ENCODE results near the gene KCNQ1.

The KCNQ1 gene

GRCh38 chr11:2836315-2837095 is 391.7 kb downstream of the KCNQ1 start:
- no peak for DNase-seq

DNA sequence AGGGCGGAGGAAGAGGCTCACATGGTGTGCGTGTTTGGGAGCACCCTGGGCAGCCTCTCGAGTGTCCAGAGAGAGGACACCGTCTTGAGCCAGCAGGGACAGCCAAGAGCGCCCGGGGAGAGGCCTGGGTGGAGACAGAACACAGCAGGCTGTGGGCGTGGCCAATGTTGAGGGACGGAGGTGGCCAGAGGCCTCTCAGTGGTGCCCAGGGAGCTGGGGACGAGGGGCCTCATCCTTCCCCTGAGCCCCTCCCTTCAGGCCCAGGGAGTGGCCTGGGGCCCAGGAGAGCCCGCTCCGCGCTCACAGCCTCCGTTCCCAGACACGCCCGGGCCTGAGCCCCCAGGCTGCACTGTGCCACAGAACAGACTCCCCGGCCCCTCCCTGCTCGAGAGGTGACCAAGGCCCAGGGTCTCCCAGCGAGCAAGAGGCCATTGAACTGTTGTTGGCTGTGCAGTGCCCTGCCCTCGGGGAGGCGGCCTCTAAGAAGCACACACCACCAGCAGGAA is 392.3 kb downstream of the KCNQ1 start:
- no peak for DNase-seq

DNA sequence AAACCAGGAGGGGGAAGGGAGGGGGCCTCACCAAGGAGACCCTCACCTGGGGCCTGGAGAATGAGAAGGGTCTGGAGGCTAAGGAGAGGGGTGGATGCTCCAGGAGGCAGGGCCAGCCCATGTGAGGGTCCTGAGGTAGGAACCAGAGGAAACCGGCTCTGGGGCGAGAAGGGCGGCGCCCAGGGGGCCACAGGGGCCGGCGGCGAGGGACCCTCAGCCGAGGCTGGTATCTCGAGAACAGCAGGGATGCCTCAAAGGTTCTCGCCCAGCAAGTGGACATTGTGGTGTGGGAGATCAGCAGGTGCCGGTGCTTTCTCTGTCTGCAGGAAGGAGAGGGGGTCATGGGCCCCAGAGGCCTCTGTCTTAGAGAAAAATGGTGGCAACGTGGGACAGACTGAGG is 392.8 kb downstream of the KCNQ1 start:
- DNase-seq, result no peak

DNA sequence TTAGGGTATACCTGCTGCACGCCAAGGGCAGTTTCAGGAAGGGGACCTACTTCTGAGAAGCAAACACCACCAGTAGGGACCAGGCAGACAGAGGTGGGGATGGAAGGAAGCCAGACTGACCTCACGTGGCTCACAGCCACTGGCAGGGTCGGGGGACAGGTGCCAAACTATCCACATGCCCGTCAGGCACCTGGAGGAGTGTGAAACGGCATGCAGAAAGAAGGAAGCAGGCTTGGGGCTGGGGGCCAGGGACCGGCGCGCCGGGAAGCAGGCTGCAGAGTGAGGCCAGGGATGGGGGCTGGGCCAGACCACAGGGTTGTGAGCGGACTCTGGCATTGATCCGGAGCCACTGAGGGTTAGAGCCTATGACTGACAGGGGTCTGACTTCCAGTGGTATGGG is 393.3 kb downstream of the KCNQ1 start:
- DNase-seq, result no peak

DNA sequence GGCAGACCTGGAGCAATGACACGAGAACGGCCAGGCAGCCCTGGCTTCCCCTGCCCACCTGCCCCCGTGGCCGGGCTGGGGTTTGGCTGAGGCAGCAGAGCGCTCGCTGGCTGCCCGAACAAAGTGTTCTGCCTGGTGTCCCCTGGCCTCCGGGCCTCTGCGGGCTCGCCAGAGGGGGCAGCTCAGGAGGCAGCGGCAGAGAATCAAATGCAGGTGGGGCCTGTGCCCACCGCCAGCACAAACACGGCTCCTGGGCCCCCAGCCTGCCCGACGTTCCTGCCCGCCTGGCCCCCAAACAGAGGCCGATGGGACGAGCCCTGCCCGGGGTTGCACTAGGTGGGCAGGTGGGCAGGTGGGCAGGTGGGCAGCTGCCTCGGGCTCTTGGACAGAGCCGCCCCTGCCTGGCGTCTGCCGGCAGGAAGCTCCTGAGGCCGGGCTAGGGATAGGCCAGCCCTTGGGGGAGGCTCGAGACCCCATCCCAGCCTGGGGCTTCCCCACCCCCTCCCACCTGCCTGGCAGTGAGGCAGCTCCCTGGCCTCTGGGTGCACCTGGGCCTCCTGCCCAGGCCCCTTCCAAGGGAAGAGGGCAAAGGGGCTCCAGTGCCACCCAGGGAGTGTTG is 394.0 kb downstream of the KCNQ1 start:
- DNase-seq, result no peak

DNA sequence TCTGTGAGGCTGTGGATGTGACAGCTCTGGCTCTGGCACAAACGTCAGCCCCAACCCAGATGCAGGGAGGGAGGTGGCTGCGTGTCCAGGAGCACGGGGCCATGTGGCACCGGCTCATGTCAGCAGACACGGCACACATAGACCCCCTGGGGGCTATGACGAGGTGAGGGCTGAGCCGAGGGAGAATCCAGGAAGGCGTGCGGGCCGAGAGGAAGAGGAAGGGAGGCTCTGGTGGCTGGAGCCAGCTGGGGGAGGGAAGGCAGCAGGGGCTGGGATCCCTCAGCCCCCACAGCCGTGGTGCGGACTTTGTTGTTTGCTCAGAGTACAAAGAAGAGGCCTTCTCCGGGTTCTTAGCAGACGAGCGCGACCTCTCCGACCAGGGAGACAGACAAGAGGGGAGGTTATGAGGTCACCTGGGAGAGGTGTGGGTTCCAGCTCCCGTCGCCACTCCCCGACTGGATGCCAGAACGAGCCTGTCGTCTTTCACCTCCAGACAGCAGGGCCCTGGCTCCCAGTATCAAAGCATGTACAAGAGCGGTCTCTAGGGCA is 394.7 kb downstream of the KCNQ1 start:
- DNase-seq, result no peak

DNA sequence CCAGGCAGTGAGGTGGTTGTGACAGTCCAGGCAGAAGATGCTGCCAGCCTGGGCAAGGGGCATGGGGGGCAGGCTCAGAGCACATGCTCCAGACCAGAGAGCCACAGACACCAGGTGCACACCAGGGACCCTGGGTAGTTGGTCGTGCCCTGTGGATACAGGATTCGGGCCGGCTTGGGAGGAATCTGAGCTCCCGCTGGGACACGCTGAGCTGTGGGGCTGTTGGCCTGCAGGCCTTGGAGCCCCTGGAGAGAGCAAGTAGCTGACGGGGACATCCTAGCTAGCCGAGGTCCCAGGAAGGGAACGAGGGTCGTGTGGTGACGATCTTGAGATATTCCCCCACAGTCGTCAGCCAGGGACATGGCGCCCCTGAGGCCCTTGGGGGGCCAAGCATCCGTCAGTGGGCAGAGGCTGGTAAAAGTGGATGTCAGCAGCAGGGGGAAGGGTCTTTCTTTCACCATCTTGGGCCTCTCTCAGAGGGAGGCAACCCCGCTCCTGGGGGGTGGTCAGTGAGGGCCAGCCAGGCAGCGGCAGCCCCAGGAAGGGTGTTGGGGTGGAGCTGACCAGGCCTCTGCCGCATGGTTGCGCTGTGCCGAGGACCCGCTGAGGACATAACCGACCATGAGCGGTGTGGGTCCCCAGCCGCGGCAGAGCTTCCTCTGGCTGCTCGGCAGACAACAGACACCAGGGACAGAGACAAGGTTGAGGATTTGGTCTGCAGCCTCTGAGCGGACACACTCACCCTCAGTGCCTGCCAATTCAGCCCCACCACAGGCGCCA is 396.8 kb downstream of the KCNQ1 start:
- DNase-seq, result no peak

DNA sequence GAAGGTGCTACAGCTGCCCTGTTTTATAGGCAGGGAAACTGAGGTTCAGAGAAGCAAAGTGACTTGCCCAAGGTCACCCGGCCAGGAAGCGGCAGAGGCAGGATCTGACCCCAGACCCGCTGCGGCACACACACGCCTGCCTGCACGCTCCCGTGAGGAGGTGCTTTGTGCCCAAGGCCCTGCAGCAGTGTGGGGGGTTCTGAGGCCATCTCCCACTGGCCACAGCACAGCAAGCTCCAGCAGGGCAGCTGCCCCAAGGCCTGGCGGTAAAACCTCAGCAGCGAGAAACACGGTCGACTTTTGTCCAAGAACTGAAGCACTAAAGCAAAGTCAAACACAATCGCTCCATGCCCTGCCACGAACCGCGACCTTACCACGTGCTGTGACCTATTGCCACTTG is 398.1 kb downstream of the KCNQ1 start:
- no peak for DNase-seq

DNA sequence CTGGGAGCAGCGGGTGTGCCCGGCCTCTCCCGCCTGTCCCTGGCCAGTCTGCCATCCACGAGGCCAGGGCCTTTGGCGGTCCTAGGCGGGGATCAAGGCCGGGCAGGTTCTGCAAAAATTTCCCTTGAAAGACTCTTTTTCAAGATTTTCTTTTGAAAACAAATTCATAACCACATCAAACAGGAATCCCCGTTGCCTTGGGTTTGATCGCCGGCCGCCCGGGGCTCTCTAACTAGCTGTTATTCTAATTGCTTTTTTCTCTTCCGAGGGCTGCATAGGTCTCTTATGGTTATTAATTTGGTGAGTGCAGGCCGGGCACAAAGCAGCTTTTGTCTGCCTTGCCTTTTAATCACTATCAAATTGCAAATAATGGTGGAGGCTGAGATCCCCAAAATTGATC is 398.7 kb downstream of the KCNQ1 start:
- no peak for DNase-seq

GRCh38 chr11:2844116-2844842 is 399.5 kb downstream of the KCNQ1 start:
- no peak for DNase-seq

DNA sequence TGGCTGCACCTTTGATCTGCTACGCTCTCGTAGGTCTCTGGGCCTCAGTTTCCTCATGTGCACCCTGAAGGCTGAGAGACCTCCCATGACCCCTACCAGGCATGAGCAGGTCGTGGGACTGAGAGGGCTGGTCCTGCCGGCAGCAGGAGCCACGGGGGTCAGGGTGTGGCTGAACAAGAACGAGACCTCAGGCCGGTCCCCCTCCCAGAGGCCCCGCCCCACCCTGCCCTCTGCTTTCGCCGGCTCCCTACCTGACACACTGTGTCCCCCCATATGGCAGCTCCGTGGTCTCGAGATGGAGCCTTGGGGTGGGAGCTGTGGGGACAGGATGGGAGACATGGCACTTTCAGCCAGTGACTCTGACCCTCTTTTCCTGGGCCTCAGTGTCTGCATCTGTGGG is 400.2 kb downstream of the KCNQ1 start:
- DNase-seq, result no peak

GRCh38 chr11:2846056-2846455 is 401.2 kb downstream of the KCNQ1 start:
- DNase-seq, result no peak

DNA sequence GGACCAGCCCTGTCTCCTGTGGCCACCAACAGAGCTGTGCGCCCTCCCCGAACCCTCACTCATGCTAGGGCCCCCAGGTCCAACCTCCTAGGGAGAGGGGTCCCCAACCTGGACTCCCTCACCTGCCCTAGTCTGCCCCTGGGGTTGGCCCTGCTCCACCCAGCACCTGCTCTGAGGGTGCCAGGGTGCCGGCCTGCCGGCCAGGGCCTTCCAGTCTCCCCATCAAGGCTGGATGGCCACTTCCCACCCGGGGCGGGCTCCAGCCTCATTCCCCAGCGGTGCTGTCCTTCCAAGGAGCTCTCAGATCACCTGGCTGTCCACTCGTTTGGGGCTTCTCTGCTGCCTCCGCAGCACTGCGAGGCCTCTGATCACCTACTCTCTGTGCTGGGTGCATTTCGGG is 401.7 kb downstream of the KCNQ1 start:
- no peak for DNase-seq

DNA sequence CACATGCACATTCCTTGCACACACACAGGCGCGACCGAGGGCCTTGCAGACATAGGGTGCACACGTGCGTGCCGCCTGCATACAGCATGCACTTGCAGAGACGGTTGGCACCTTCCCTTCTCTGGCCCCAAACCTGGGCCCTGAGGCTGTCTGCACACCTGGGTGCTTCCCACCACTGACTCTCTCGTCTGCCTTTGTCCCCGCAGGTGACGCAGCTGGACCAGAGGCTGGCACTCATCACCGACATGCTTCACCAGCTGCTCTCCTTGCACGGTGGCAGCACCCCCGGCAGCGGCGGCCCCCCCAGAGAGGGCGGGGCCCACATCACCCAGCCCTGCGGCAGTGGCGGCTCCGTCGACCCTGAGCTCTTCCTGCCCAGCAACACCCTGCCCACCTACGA is 402.8 kb downstream of the KCNQ1 start:
- no peak for DNase-seq

DNA sequence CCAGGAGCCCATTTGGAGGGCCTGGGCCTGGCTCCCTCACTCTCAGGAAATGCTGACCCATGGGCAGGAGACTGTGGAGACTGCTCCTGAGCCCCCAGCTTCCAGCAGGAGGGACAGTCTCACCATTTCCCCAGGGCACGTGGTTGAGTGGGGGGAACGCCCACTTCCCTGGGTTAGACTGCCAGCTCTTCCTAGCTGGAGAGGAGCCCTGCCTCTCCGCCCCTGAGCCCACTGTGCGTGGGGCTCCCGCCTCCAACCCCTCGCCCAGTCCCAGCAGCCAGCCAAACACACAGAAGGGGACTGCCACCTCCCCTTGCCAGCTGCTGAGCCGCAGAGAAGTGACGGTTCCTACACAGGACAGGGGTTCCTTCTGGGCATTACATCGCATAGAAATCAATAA is 403.7 kb downstream of the KCNQ1 start:
- no peak for DNase-seq

- no peak for DNase-seq
These were observed 405.4 kb downstream of the KCNQ1 start for GRCh38 chr11:2849994-2850770.

- DNase-seq, result no peak
These were observed 408.6 kb downstream of the KCNQ1 start for GRCh38 chr11:2853401-2853800.

DNA sequence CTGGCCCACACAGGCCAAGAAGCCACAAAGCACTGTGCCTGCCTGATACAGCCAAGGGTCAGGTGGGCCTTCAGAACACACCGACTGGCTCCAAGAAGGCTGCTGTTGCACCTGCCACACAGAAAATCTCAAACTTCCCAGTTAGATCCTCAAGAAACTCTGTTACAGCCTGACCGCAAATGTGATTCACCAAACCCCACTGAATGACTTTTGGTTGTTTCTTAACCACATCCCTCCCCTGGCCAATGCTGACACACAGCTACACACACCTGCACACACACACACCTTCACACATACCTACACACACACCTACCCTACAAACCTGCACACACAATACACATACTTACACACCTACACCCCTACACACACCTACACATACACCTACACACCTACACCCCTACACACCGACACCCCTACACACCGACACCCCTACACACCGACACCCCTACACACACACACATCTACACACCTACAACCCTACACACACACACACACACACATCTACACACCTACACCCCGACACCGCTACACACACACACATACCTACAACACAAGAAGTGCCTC is 409.3 kb downstream of the KCNQ1 start:
- no peak for DNase-seq

GRCh38 chr11:2855162-2855561 is 410.4 kb downstream of the KCNQ1 start:
- no peak for DNase-seq

- DNase-seq, result no peak
These were observed 412.5 kb downstream of the KCNQ1 start for GRCh38 chr11:2857276-2857675.

GRCh38 chr11:2857918-2858317 is 413.1 kb downstream of the KCNQ1 start:
- DNase-seq, result no peak

Data from KG1 (cell line).